ENCODE measurements around the gene UNC119B. TPM values are rescaled to one million over a fixed set of nuclear protein-coding genes. Genes with fewer than 3 reads are reported as not detected.

UNC119B gene
- total and polyA plus RNA-seq, 4 donors: 8.6 to 43.2 (median 25.7) TPM

DNA sequence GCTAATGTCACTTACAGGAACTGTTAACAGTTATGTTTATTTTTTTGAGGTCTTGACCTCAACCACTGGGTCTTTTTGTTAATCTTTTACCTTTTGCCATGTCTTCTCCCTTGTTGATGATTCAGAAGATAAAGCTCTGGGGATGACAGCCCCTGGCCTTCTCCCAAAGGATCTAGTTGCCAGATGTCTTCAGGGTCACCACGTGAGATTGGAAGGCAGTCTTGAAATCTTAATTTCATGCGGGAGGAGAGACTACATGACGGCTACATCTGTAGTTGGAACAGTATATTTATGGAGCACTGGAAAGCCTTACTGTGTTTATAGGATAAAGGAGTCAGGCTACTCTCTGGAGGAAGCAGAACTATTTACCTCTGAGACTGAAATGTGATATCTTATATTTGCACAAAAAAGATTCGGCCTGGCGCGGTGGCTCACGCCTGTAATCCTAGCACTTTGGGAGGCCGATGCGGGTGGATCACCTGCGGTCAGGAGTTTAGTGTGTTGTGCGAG, 17.7 kb upstream of the UNC119B start:
- H3K9ac ChIP-seq (ENCODE audit: insufficient read depth in 1 of 2, low read length in 2 of 2): no peak overlapping the region
- WGBS, 2 donors: 70 to 83% methylated on average over 11 of the region's 11 CpGs

DNA sequence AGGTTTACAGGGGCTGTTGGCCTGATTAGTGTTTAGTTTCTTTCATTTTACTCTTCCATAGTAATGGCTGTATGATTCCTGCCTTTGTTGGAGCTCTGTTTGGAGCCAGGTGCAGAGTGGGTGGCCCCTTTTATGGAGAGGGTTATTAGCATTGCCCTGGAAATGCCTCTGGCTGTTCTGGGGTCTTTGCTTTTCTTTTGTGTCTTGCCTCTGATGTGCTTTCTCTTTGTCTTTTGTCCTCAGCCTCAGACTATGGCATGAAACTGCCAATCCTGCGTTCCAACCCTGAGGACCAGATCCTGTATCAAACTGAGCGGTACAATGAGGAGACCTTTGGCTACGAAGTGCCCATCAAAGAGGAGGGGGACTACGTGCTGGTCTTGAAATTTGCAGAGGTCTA, 16.4 kb upstream of the UNC119B start:
- Histone ChIP-seq H3K9me3 (ENCODE audit: control insufficient read depth in 4 of 4, insufficient read depth in 3 of 4, low read length in 3 of 4) (no peaks in the 10 kb centered on the region), H3K9ac (ENCODE audit: insufficient read depth in 1 of 2, low read length in 2 of 2) (no peak overlapping the region), H3K27me3 (ENCODE audit: control insufficient read depth in 3 of 3, insufficient read depth in 3 of 3, low read length in 2 of 3) (no peaks in the 10 kb centered on the region), H3K4me3 (no peak overlapping the region), H3K4me1 (ENCODE audit: control insufficient read depth in 5 of 5, insufficient read depth in 5 of 5, low read length in 5 of 5) (peaks cover 12 to 27% (median 23%) of the 10 kb centered on the region in 5 donors), H3K27ac (ENCODE audit: low read depth in 1 of 2, low read length in 1 of 2) (no peak overlapping the region), H3K36me3 (ENCODE audit: control insufficient read depth in 4 of 4, insufficient read depth in 4 of 4, low read length in 4 of 4) (peaks cover 28 to 46% (median 29%) of the 10 kb centered on the region in 4 donors)
- DNase-seq: no peak
- 89 to 91% methylated on average over 4 of the region's 4 CpGs for WGBS, 2 donors
- TF ChIP-seq, protein P1, sequence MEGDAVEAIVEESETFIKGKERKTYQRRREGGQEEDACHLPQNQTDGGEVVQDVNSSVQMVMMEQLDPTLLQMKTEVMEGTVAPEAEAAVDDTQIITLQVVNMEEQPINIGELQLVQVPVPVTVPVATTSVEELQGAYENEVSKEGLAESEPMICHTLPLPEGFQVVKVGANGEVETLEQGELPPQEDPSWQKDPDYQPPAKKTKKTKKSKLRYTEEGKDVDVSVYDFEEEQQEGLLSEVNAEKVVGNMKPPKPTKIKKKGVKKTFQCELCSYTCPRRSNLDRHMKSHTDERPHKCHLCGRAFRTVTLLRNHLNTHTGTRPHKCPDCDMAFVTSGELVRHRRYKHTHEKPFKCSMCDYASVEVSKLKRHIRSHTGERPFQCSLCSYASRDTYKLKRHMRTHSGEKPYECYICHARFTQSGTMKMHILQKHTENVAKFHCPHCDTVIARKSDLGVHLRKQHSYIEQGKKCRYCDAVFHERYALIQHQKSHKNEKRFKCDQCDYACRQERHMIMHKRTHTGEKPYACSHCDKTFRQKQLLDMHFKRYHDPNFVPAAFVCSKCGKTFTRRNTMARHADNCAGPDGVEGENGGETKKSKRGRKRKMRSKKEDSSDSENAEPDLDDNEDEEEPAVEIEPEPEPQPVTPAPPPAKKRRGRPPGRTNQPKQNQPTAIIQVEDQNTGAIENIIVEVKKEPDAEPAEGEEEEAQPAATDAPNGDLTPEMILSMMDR (IDR thresholded peaks at IDR 0.05; ENCODE audit: control extremely low read depth, extremely low read depth): no peak
- no peak for ATAC-seq (ENCODE audit: insufficient read depth, low FRiP score)

More for the DNA sequence above, 17.7 kb upstream of the UNC119B start:
- no peak overlapping the region for H3K4me3 ChIP-seq
- no peak for DNase-seq
- TF ChIP-seq, protein P1 (IDR thresholded peaks at IDR 0.05; ENCODE audit: control extremely low read depth, extremely low read depth): no peak
- ATAC-seq (ENCODE audit: insufficient read depth, low FRiP score): no peak
- no peak overlapping the region for H3K27ac ChIP-seq (ENCODE audit: low read depth in 1 of 2, low read length in 1 of 2)
- peaks cover 18 to 38% (median 26%) of the 10 kb centered on the region in 4 donors for H3K36me3 ChIP-seq (ENCODE audit: control insufficient read depth in 4 of 4, insufficient read depth in 4 of 4, low read length in 4 of 4)
- no peaks in the 10 kb centered on the region for H3K27me3 ChIP-seq (ENCODE audit: control insufficient read depth in 3 of 3, insufficient read depth in 3 of 3, low read length in 2 of 3)
- peaks cover 8 to 37% (median 27%) of the 10 kb centered on the region in 5 donors for H3K4me1 ChIP-seq (ENCODE audit: control insufficient read depth in 5 of 5, insufficient read depth in 5 of 5, low read length in 5 of 5)
- no peaks in the 10 kb centered on the region for H3K9me3 ChIP-seq (ENCODE audit: control insufficient read depth in 4 of 4, insufficient read depth in 3 of 4, low read length in 3 of 4)

DNA sequence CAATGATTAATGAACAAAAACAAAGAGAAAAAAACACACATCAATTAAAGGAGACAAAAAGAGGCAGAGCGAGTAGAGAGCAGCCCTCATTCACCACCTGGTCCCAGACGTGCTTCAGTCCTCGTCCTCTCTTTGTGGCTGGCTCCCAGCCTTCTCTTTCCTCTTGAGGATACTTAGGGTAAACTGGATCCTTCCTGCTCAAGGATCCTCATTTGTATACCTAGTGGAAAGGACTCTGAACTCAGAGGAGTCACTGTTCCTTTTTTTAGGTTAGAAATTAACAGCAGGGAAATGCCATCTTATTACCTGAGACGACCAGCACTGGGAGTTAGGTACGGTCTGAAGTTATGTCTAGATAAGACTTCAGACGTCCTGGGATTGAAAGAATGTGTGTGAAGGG, 13.6 kb upstream of the UNC119B start:
- ATAC-seq (ENCODE audit: insufficient read depth, low FRiP score) (no peak), DNase-seq (peak in 1 of 3 donors; percentile 62)
- H3K4me1 ChIP-seq (ENCODE audit: control insufficient read depth in 5 of 5, insufficient read depth in 5 of 5, low read length in 5 of 5): peaks cover 0 to 16% (median 7%) of the 10 kb centered on the region in 5 donors
- no peaks in the 10 kb centered on the region for H3K9me3 ChIP-seq (ENCODE audit: control insufficient read depth in 4 of 4, insufficient read depth in 3 of 4, low read length in 3 of 4)
- H3K4me3 ChIP-seq: no peak overlapping the region
- no peak overlapping the region for H3K27ac ChIP-seq (ENCODE audit: low read depth in 1 of 2, low read length in 1 of 2)
- WGBS, 2 donors: 64 to 79% methylated on average over 6 of the region's 6 CpGs
- H3K36me3 ChIP-seq (ENCODE audit: control insufficient read depth in 4 of 4, insufficient read depth in 4 of 4, low read length in 4 of 4): peaks cover 39 to 59% (median 44%) of the 10 kb centered on the region in 4 donors
- no peak overlapping the region for H3K9ac ChIP-seq (ENCODE audit: insufficient read depth in 1 of 2, low read length in 2 of 2)
- H3K27me3 ChIP-seq (ENCODE audit: control insufficient read depth in 3 of 3, insufficient read depth in 3 of 3, low read length in 2 of 3): no peaks in the 10 kb centered on the region
- TF ChIP-seq, protein P1 (IDR thresholded peaks at IDR 0.05; ENCODE audit: control extremely low read depth, extremely low read depth): no peak

DNA sequence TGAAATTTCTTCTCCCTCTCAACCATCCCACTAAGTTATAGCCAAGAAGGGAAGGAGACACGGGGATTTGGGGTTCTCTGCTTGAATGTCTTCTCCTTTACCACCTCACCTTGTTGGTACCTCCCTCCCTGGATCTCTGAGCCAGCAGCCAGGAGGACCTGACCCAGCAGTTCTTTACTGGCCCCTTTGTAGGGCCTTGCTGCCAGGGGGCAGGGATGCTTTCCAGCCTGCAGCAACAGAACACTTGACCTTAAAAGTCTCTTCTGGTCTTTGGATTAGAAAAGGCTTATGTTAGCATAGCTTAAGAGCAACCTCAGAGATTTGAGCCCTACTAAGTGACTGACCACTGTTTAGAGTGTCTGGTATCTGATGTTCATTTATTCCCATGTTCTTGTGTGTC, 12.9 kb upstream of the UNC119B start:
- TF ChIP-seq, protein P1 (IDR thresholded peaks at IDR 0.05; ENCODE audit: control extremely low read depth, extremely low read depth): no peak
- Histone ChIP-seq H3K9me3 (ENCODE audit: control insufficient read depth in 4 of 4, insufficient read depth in 3 of 4, low read length in 3 of 4) (no peaks in the 10 kb centered on the region), H3K27ac (ENCODE audit: low read depth in 1 of 2, low read length in 1 of 2) (peak overlapping the region; percentile 7 to 48), H3K27me3 (ENCODE audit: control insufficient read depth in 3 of 3, insufficient read depth in 3 of 3, low read length in 2 of 3) (no peaks in the 10 kb centered on the region), H3K4me3 (no peak overlapping the region), H3K4me1 (ENCODE audit: control insufficient read depth in 5 of 5, insufficient read depth in 5 of 5, low read length in 5 of 5) (peaks cover 0 to 16% (median 4%) of the 10 kb centered on the region in 5 donors), H3K36me3 (ENCODE audit: control insufficient read depth in 4 of 4, insufficient read depth in 4 of 4, low read length in 4 of 4) (peaks cover 39 to 65% (median 46%) of the 10 kb centered on the region in 4 donors), H3K9ac (ENCODE audit: insufficient read depth in 1 of 2, low read length in 2 of 2) (no peak overlapping the region)
- DNase-seq (no peak), ATAC-seq (ENCODE audit: insufficient read depth, low FRiP score) (no peak)
- WGBS, 2 donors: 90 to 95% methylated on average over 1 of the region's 1 CpG
